GM23338 (cell line): ENCODE results near the gene TGFBR3. TPM values are rescaled to one million over a fixed set of nuclear protein-coding genes. Genes with fewer than 3 reads are reported as not detected.

Experiments
- ATAC-seq: fragments of 200-7000 bp; cut with Tn5 transposase; 3 replicates; pipeline ENCODE4 v1.9.1; 2020
- DNase-seq: peaks from one replicate; pipeline ENCODE4 v3.0.0-alpha.2; 2015; ENCODE audit warnings: low spot score
- H2AFZ ChIP-seq: fragments of 200-600 bp; sonication (generic); 2 replicates; pipeline ENCODE4 v1.8.0; 2016; ENCODE audit warnings: antibody characterized with exemption, mild to moderate bottlenecking, moderate library complexity
- H3F3A ChIP-seq: fragments of 200-600 bp; sonication (generic); replicated peaks from 2 replicates; pipeline ENCODE4 v1.8.0; 2017; ENCODE audit warnings: antibody characterized with exemption, mixed run types, low read depth
- H3K27ac ChIP-seq: fragments of 200-600 bp; sonication (generic); 2 replicates; pipeline ENCODE4 v1.6.1; 2016; ENCODE audit warnings: low read depth
- H3K27me3 ChIP-seq: fragments of 200-600 bp; sonication (generic); 2 replicates; pipeline ENCODE4 v1.8.0; 2016; ENCODE audit warnings: mild to moderate bottlenecking, mixed run types, moderate library complexity; ENCODE audit not compliant: insufficient read depth
- H3K36me3 ChIP-seq: fragments of 200-600 bp; sonication (generic); 2 replicates; pipeline ENCODE4 v1.8.0; 2016; ENCODE audit warnings: mild to moderate bottlenecking; ENCODE audit not compliant: insufficient read depth
- H3K4me1 ChIP-seq: fragments of 200-600 bp; sonication (generic); 2 replicates; pipeline ENCODE4 v1.8.0; 2016; ENCODE audit warnings: mild to moderate bottlenecking, moderate library complexity; ENCODE audit not compliant: insufficient read depth
- H3K4me2 ChIP-seq: fragments of 200-600 bp; sonication (generic); 2 replicates; pipeline ENCODE4 v1.7.1; 2017; ENCODE audit warnings: mixed run types
- H3K4me3 ChIP-seq: fragments of 200-600 bp; sonication (generic); 2 replicates; pipeline ENCODE4 v1.6.1; 2016; ENCODE audit warnings: mixed run types
- H3K79me2 ChIP-seq: fragments of 200-600 bp; sonication (generic); replicated peaks from 2 replicates; pipeline ENCODE4 v1.8.0; 2017; ENCODE audit warnings: mild to moderate bottlenecking; ENCODE audit not compliant: insufficient read depth
- H3K9me2 ChIP-seq: fragments of 200-600 bp; sonication (generic); 2 replicates; pipeline ENCODE4 v1.8.0; 2017; ENCODE audit not compliant: insufficient read depth
- H4K20me1 ChIP-seq: fragments of 200-600 bp; sonication (generic); replicated peaks from 2 replicates; pipeline ENCODE4 v1.8.0; 2017; ENCODE audit warnings: mild to moderate bottlenecking; ENCODE audit not compliant: insufficient read depth
- H3K27ac Mint-ChIP-seq: 2 replicates; pipeline ENCODE4 v1.8.0; 2020; ENCODE audit warnings: inconsistent platforms, mild to moderate bottlenecking, moderate library complexity, mixed read lengths
- H3K27me3 Mint-ChIP-seq: 3 replicates; pipeline ENCODE4 v1.8.0; 2022; ENCODE audit warnings: low read depth, mild to moderate bottlenecking, moderate library complexity, mixed read lengths, inconsistent platforms; ENCODE audit not compliant: insufficient read depth, poor library complexity
- H3K36me3 Mint-ChIP-seq: 3 replicates; pipeline ENCODE4 v1.8.0; 2021; ENCODE audit warnings: low read depth, mild to moderate bottlenecking, inconsistent platforms, moderate library complexity, mixed read lengths
- H3K4me1 Mint-ChIP-seq: 3 replicates; pipeline ENCODE4 v1.8.0; 2020; ENCODE audit warnings: mild to moderate bottlenecking, inconsistent platforms, mixed read lengths
- H3K4me3 Mint-ChIP-seq: 3 replicates; pipeline ENCODE4 v1.8.0; 2021; ENCODE audit warnings: moderate library complexity, mild to moderate bottlenecking, inconsistent platforms, mixed read lengths
- H3K9me3 Mint-ChIP-seq: 3 replicates; pipeline ENCODE4 v1.8.0; 2020; ENCODE audit warnings: moderate library complexity, mild to moderate bottlenecking, inconsistent platforms, mixed read lengths
- CTCF ChIP-seq, 2 experiments: fragments of 200-600 bp in 1 of 2; sonication (generic) in 1 of 2; conservative IDR thresholded peaks; 2 replicates each; pipeline versions ENCODE4 v1.5.1 to v1.6.1; 2016 to 2017; ENCODE audit warnings: antibody characterized with exemption in 2 of 2, low read depth in 2 of 2, mild to moderate bottlenecking in 2 of 2, moderate library complexity in 1 of 2
- ETS1 ChIP-seq: IDR thresholded peaks from 2 replicates; pipeline ENCODE4 v1.6.1; 2016; ENCODE audit warnings: antibody characterized with exemption
- EZH2 ChIP-seq: fragments of 200-600 bp; sonication (generic); IDR thresholded peaks from one replicate; pipeline ENCODE4 v1.8.0; 2017; ENCODE audit warnings: antibody characterized with exemption, mild to moderate bottlenecking, low read depth; ENCODE audit not compliant: unreplicated experiment
- NANOG ChIP-seq: IDR thresholded peaks from 2 replicates; pipeline ENCODE4 v1.6.1; 2016; ENCODE audit warnings: antibody characterized with exemption, borderline replicate concordance
- POLR2AphosphoS5 ChIP-seq: IDR thresholded peaks from 2 replicates; pipeline ENCODE4 v1.6.1; 2016; ENCODE audit warnings: antibody characterized with exemption, low read depth
- REST ChIP-seq: IDR thresholded peaks from one replicate; pipeline ENCODE4 v1.6.1; 2018; ENCODE audit warnings: antibody characterized with exemption; ENCODE audit not compliant: unreplicated experiment
- STAT1 ChIP-seq: IDR thresholded peaks from one replicate; pipeline ENCODE4 v1.6.1; 2016; ENCODE audit warnings: antibody characterized with exemption; ENCODE audit not compliant: unreplicated experiment
- ZNF331 ChIP-seq: fragments of 250-450 bp; sonication (Bioruptor Pico); IDR thresholded peaks from 2 replicates; pipeline ENCODE4 v1.5.0; 2020; ENCODE audit warnings: low read depth, mild to moderate bottlenecking, moderate library complexity
- ZNF462 ChIP-seq: fragments of 250-450 bp; sonication (Bioruptor Pico); IDR thresholded peaks from 2 replicates; pipeline ENCODE4 v1.5.0; 2020; ENCODE audit warnings: mild to moderate bottlenecking, moderate library complexity
- polyA plus RNA-seq: library from polyadenylated mRNA; unstranded; fragments of >200 nt; fragmentation: Nextera tagmentation; extraction: Ambion mirVana; gene quantifications from 2 replicates; pipeline ENCODE4 v1.2.1, GENCODE V29; 2016
- total RNA-seq: library from RNA; depleted of rRNA; stranded (reverse); fragments of >200 nt; shearing (Covaris generic); gene quantifications from 2 replicates; pipeline ENCODE4 v1.2.3, GENCODE V29; 2014

TGFBR3 gene
- total and polyA plus RNA-seq, 2 experiments from 2014 or later: 1.7 to 2.9 TPM

- no peak for TF ChIP-seq ZNF462 (CRISPR knock-in tag)
- TF ChIP-seq STAT1: no peak
- TF ChIP-seq ZNF331: no peak
- TF ChIP-seq CTCF (conservative IDR thresholded peaks at IDR 0.05; ENCODE audit: low read depth in 2 of 2): no peak
- TF ChIP-seq NANOG: no peak
- TF ChIP-seq EZH2: no peak
- no peak for TF ChIP-seq POLR2AphosphoS5
These were observed 248.4 kb downstream of the TGFBR3 start (continued) for GRCh38 chr1:91637539-91637994.

- Mint-ChIP-seq H3K4me3 (no peak overlapping the region), H3K27ac (no peak overlapping the region), H3K27me3 (peaks cover 11% of the 10 kb centered on the region), H3K36me3 (peaks cover 3% of the 10 kb centered on the region; the same call in 2 of the 3 replicates), H3K9me3 (peaks cover 10% of the 10 kb centered on the region), H3K4me1 (peaks cover 20% of the 10 kb centered on the region)
- Histone ChIP-seq H3K79me2 (no peaks in the 10 kb centered on the region), H2AFZ (no peak overlapping the region), H3F3A (no peaks in the 10 kb centered on the region), H3K4me1 (peaks cover 13% of the 10 kb centered on the region), H3K9me2 (0 out of 2 replicates have a peak, but pooled peaks cover 7% of the 10 kb centered on the region), H4K20me1 (no peaks in the 10 kb centered on the region), H3K27me3 (no peaks in the 10 kb centered on the region), H3K4me2 (no peak overlapping the region), H3K36me3 (no peaks in the 10 kb centered on the region), H3K4me3 (no peak overlapping the region), H3K27ac (no peak overlapping the region)
- ATAC-seq (no peak), DNase-seq (no peak)
- no peak for TF ChIP-seq EZH2
- no peak for TF ChIP-seq ETS1
- TF ChIP-seq REST: no peak
- TF ChIP-seq POLR2AphosphoS5: no peak
- TF ChIP-seq ZNF331: no peak
- no peak for TF ChIP-seq STAT1
These were observed 250.2 kb downstream of the TGFBR3 start for GRCh38 chr1:91635763-91636162.
